ENCODE measurements around the gene IRF4. TPM values are rescaled to one million over a fixed set of nuclear protein-coding genes. Genes with fewer than 3 reads are reported as not detected.
A peak's percentile ranks its signal among the peaks of the same experiment; 100 is the strongest.

The IRF4 gene
- total and polyA plus RNA-seq, 2 donors (not counting 1 experiment from before 2014, with no cell fraction given): 75.7 to 142 TPM

DNA sequence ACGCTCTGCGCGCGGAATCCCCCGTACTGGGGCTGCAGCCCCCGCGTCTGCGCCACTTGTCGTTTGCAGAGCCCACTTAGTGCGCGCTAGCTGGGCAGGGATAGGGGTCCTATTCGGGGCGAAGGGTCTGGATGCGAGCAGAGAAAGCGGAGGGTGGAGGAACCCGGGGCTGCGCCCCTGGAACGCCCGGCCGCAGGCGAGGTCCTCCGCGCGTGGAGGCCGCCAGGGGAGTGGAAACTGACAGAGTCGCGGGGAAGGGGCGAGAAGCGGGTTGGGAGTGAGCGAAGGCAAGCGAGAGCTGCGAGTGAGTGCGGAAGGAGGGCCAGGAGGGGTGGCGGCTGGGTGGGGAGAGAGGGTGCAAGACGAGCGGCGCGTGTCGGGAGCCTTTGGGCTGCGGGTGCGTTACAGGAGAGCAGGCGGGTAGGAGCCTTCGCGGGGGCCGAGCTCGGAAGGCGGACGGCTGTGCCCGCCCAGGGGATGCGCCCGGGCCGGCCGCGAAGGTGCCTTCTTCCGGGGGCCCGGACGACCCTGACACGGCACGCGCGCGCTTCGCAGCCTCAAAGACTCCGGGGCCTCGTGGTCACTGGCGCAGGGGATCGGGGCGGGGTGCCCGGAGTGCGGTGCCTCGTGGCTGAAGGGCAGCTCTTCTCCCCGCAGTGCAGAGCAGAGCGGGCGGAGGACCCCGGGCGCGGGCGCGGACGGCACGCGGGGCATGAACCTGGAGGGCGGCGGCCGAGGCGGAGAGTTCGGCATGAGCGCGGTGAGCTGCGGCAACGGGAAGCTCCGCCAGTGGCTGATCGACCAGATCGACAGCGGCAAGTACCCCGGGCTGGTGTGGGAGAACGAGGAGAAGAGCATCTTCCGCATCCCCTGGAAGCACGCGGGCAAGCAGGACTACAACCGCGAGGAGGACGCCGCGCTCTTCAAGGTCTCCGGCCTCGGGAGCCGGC is 1.2 kb downstream of the IRF4 start:
- ATAC-seq (ENCODE audit: low read depth) (peak; percentile 6), DNase-seq (peak; percentile 71)
- Histone ChIP-seq H3K4me1 (ENCODE audit: control insufficient read depth in 2 of 2, insufficient read depth in 2 of 2, low read length in 2 of 2) (peaks cover 39 to 52% of the 10 kb centered on the region in 2 donors), H3K27ac (ENCODE audit: low read length in 2 of 2) (peak overlapping the region; percentile 44 to 82), H2AFZ (ENCODE audit: insufficient read depth, low read depth, low read length, poor library complexity, severe bottlenecking) (no peak overlapping the region), H3K9ac (ENCODE audit: low read length) (peak overlapping the region; percentile 93), H3K4me3 (ENCODE audit: control extremely low read depth in 1 of 5, extremely low read depth in 1 of 5, insufficient read depth in 1 of 5, low read depth in 2 of 5, low read length in 4 of 5) (peak overlapping the region; percentile 63 to 98 (median 93)), H3K27me3 (replicated peaks in 1 of 4; ENCODE audit: control extremely low read depth in 1 of 4, control insufficient read depth in 3 of 4, insufficient read depth in 4 of 4, low read length in 3 of 4) (no peaks in the 10 kb centered on the region), H3K79me2 (ENCODE audit: control insufficient read depth, insufficient read depth, low read length) (peaks cover 58% of the 10 kb centered on the region), H4K20me1 (ENCODE audit: control insufficient read depth, insufficient read depth, low read length, poor library complexity, severe bottlenecking) (peaks cover 54% of the 10 kb centered on the region), H3K4me2 (replicated peaks; ENCODE audit: low read depth, low read length, poor library complexity, severe bottlenecking) (peak overlapping the region; percentile 91), H3K36me3 (replicated peaks in 1 of 2; ENCODE audit: control extremely low read depth in 1 of 2, control insufficient read depth in 1 of 2, extremely low read depth in 1 of 2, insufficient read depth in 2 of 2, low read length in 1 of 2) (peaks cover 2 to 40% of the 10 kb centered on the region in 2 experiments), H3K9me3 (ENCODE audit: control extremely low read depth in 1 of 3, control insufficient read depth in 2 of 3, insufficient read depth in 1 of 3, low read length in 2 of 3) (no peaks in the 10 kb centered on the region)
- Mint-ChIP-seq H3K27me3 (no peaks in the 10 kb centered on the region), H3K4me1 (peaks cover 60% of the 10 kb centered on the region), H3K27ac (peak overlapping the region; percentile 99), H3K9me3 (ENCODE audit: insufficient read depth) (no peaks in the 10 kb centered on the region), H3K4me3 (peak overlapping the region; percentile 95)
- under 1% methylated on average over 108 of the region's 108 CpGs for WGBS (ENCODE audit: insufficient coverage)
- POLR2A ChIA-PET: interaction anchor here (0.9 to 5.0 kb wide), 17 partner anchors 8 to 213 kb away, joined by 3 to 35 read pairs (median 6); partner anchors contain the start of gene DUSP22
- TF ChIP-seq, protein P1, sequence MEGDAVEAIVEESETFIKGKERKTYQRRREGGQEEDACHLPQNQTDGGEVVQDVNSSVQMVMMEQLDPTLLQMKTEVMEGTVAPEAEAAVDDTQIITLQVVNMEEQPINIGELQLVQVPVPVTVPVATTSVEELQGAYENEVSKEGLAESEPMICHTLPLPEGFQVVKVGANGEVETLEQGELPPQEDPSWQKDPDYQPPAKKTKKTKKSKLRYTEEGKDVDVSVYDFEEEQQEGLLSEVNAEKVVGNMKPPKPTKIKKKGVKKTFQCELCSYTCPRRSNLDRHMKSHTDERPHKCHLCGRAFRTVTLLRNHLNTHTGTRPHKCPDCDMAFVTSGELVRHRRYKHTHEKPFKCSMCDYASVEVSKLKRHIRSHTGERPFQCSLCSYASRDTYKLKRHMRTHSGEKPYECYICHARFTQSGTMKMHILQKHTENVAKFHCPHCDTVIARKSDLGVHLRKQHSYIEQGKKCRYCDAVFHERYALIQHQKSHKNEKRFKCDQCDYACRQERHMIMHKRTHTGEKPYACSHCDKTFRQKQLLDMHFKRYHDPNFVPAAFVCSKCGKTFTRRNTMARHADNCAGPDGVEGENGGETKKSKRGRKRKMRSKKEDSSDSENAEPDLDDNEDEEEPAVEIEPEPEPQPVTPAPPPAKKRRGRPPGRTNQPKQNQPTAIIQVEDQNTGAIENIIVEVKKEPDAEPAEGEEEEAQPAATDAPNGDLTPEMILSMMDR (IDR thresholded peaks at IDR 0.05): no peak
- TF ChIP-seq EZH2 (IDR thresholded peaks at IDR 0.05; ENCODE audit: borderline replicate concordance, insufficient read depth, low read depth, low read length, poor library complexity, severe bottlenecking): no peak
- intact Hi-C loops (cut with micrococcal nuclease): loop anchor here (5.0 kb wide), 3 partner anchors 55 to 990 kb away; no protein-coding TSS in a partner anchor
- CTCF ChIA-PET: interaction anchor here (0.7 to 8.8 kb wide), 19 partner anchors 10 to 1004 kb away, joined by 3 to 72 read pairs (median 3); no protein-coding TSS in a partner anchor

Data from B cell (primary cell).